Measurements from ENCODE around the gene KCNMA1. TPM values are rescaled to one million over a fixed set of nuclear protein-coding genes. Genes with fewer than 3 reads are reported as not detected.

The KCNMA1 gene
- total and polyA plus RNA-seq, 2 donors from 2014 or later, result 4.2 to 8.9 TPM

DNA sequence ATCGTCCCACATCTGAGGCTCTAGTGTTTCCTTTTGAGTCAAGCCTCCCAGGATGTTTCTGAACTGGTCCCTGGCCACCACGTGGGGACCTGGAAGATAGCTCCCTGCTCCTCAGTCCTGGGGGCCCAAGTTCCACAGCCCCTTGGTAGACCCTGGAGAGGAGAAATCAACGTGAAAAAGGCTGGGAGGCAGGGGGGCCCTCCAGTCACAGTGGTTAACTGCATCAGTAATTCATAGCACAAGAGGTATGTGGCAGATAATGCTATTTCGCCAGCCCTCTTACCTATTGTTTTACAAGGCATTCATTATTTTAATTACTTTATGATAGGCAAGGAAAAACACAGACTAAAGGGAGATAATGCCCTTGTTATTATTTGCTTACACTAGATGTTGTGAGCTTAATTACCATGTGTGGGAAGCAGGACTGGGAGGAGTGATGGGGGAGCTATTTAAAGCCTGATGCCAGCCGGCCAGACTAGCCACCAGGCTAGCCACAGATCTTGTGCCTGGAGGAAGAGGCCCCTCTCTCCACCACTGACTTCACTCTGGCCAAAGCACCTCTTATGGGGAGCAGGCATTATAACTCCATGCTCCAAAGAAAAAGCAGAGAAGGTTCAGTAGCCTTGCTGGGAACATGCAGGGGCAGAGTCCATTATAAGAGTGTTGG is 230.7 kb downstream of the KCNMA1 start:
- FAIRE-seq (no peak), DNase-seq (no peak)
- intact Hi-C loops (cut with DNase I), result no loop called here
- Histone ChIP-seq H3K4me1 (ENCODE audit: control insufficient read depth in 2 of 3, insufficient read depth in 2 of 3, low read depth in 1 of 3, low read length in 3 of 3) (no peaks in the 10 kb centered on the region), H3K9ac (ENCODE audit: low read length in 3 of 3) (no peak overlapping the region), H3K9me3 (ENCODE audit: control insufficient read depth in 2 of 3, insufficient read depth in 1 of 3, low read length in 3 of 3) (no peaks in the 10 kb centered on the region), H3K4me3 (ENCODE audit: low read length in 3 of 3) (no peak overlapping the region), H3K27me3 (ENCODE audit: control insufficient read depth, insufficient read depth, low read length) (no peaks in the 10 kb centered on the region), H3K27ac (ENCODE audit: low read depth in 2 of 2, low read length in 2 of 2) (no peak overlapping the region), H3K36me3 (ENCODE audit: control insufficient read depth in 2 of 3, insufficient read depth in 3 of 3, low read length in 3 of 3) (no peaks in the 10 kb centered on the region)
- TF ChIP-seq, protein P1, sequence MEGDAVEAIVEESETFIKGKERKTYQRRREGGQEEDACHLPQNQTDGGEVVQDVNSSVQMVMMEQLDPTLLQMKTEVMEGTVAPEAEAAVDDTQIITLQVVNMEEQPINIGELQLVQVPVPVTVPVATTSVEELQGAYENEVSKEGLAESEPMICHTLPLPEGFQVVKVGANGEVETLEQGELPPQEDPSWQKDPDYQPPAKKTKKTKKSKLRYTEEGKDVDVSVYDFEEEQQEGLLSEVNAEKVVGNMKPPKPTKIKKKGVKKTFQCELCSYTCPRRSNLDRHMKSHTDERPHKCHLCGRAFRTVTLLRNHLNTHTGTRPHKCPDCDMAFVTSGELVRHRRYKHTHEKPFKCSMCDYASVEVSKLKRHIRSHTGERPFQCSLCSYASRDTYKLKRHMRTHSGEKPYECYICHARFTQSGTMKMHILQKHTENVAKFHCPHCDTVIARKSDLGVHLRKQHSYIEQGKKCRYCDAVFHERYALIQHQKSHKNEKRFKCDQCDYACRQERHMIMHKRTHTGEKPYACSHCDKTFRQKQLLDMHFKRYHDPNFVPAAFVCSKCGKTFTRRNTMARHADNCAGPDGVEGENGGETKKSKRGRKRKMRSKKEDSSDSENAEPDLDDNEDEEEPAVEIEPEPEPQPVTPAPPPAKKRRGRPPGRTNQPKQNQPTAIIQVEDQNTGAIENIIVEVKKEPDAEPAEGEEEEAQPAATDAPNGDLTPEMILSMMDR (IDR thresholded peaks at IDR 0.05; ENCODE audit: borderline replicate concordance, extremely low read depth, insufficient read depth), result no peak

DNA sequence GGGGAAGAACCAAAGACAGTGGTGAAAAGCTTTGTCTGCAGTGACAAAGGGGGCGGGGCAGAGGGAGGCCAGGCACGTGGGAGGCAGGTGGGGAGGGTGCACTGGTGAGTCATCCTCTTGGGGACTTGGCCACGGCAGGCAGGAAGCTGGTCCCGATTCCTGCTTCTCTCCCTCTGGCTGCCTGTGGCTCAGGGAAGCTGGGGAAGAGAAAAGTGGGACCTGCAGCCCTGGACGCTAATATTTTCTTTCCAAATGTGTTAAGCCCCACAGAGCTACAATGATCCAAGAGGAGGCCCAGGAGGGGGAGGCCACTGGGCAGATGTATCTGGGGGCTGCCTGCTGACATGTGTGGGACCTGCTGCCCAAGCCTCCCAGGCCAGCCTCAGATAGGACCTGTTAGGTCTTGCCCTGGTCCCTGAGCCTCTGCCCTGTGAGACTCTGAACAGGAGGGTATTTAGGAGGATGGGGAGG is 231.8 kb downstream of the KCNMA1 start:
- no peaks in the 10 kb centered on the region for H3K27me3 ChIP-seq (ENCODE audit: control insufficient read depth, insufficient read depth, low read length)
- TF ChIP-seq, protein P1 (IDR thresholded peaks at IDR 0.05; ENCODE audit: borderline replicate concordance, extremely low read depth, insufficient read depth), result no peak
- H3K4me3 ChIP-seq (ENCODE audit: low read length in 3 of 3), result no peak overlapping the region
- H3K9ac ChIP-seq (ENCODE audit: low read length in 3 of 3), result no peak overlapping the region
- no peaks in the 10 kb centered on the region for H3K4me1 ChIP-seq (ENCODE audit: control insufficient read depth in 2 of 3, insufficient read depth in 2 of 3, low read depth in 1 of 3, low read length in 3 of 3)
- no peaks in the 10 kb centered on the region for H3K9me3 ChIP-seq (ENCODE audit: control insufficient read depth in 2 of 3, insufficient read depth in 1 of 3, low read length in 3 of 3)
- intact Hi-C loops (cut with DNase I), result no loop called here
- H3K27ac ChIP-seq (ENCODE audit: low read depth in 2 of 2, low read length in 2 of 2), result no peak overlapping the region
- peak; percentile 41 to 89 (median 58) for DNase-seq
- no peak for FAIRE-seq
- no peaks in the 10 kb centered on the region for H3K36me3 ChIP-seq (ENCODE audit: control insufficient read depth in 2 of 3, insufficient read depth in 3 of 3, low read length in 3 of 3)

DNA sequence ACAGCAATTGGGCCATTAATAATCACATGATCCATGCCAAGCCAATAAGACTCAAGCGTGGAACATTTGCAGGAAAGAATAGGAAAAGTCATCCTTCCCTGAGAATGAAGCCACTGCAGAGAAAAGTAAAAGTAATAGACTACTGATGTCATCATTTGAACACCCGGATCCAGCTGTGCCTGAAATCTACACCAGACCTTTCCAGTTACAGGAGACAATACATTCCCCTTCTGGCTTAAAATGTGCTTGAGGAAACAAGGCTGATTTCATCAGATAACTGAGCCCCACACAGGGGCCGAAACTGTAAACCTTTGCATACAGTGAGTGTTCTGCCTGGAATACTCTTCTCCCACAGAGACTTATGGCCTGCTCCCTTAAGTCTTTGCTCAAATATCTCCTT is 232.8 kb downstream of the KCNMA1 start:
- no peaks in the 10 kb centered on the region for H3K36me3 ChIP-seq (ENCODE audit: control insufficient read depth in 2 of 3, insufficient read depth in 3 of 3, low read length in 3 of 3)
- TF ChIP-seq, protein P1 (IDR thresholded peaks at IDR 0.05; ENCODE audit: borderline replicate concordance, extremely low read depth, insufficient read depth), result no peak
- no peak for DNase-seq
- FAIRE-seq, result no peak
- no peak overlapping the region for H3K9ac ChIP-seq (ENCODE audit: low read length in 3 of 3)
- no peaks in the 10 kb centered on the region for H3K4me1 ChIP-seq (ENCODE audit: control insufficient read depth in 2 of 3, insufficient read depth in 2 of 3, low read depth in 1 of 3, low read length in 3 of 3)
- intact Hi-C loops (cut with DNase I), result no loop called here
- H3K9me3 ChIP-seq (ENCODE audit: control insufficient read depth in 2 of 3, insufficient read depth in 1 of 3, low read length in 3 of 3), result no peaks in the 10 kb centered on the region
- no peak overlapping the region for H3K27ac ChIP-seq (ENCODE audit: low read depth in 2 of 2, low read length in 2 of 2)
- no peaks in the 10 kb centered on the region for H3K27me3 ChIP-seq (ENCODE audit: control insufficient read depth, insufficient read depth, low read length)
- no peak overlapping the region for H3K4me3 ChIP-seq (ENCODE audit: low read length in 3 of 3)

Measured in kidney (tissue), 14 donors.